ENCODE measurements around the gene KRT10. TPM values are rescaled to one million over a fixed set of nuclear protein-coding genes. Genes with fewer than 3 reads are reported as not detected.

KRT10 gene
- polyA plus RNA-seq, 12 donors, result 26.9 to 1,201 (median 45.0) TPM; not detected in 1

Other genes starting within 250 kb of the KRT10 start
- 100 to 1,000 TPM in 11 of 12 donors, not detected in 1; 112 to 222 (median 136) TPM for gene SMARCE1, start 174.8 kb downstream of the KRT10 start, polyA plus RNA-seq (ENCODE audit: insufficient read length in 12 of 12)
- 1 to 10 TPM in 1 of 12 donors, under 1 TPM in 7, not detected in 4; 0.07 to 1.0 (median 0.19) TPM for gene KRT222, start 157.4 kb downstream of the KRT10 start, polyA plus RNA-seq (ENCODE audit: insufficient read length in 12 of 12)
- gene KRT24, start 118.9 kb downstream of the KRT10 start, polyA plus RNA-seq (ENCODE audit: insufficient read length in 12 of 12), result under 1 TPM in 1 of 12 donors, not detected in 11; 0.21 TPM
- under 1 TPM in 4 of 12 donors, not detected in 8; 0.15 to 0.33 (median 0.21) TPM for gene KRT25, start 67.3 kb downstream of the KRT10 start, polyA plus RNA-seq (ENCODE audit: insufficient read length in 12 of 12)
- gene KRT26, start 50.4 kb downstream of the KRT10 start, polyA plus RNA-seq (ENCODE audit: insufficient read length in 12 of 12), result not detected
- not detected for gene KRT27, start 40.1 kb downstream of the KRT10 start, polyA plus RNA-seq (ENCODE audit: insufficient read length in 12 of 12)
- gene KRT28, start 22.7 kb downstream of the KRT10 start, polyA plus RNA-seq (ENCODE audit: insufficient read length in 12 of 12), result not detected
- 1 to 10 TPM in 1 of 12 donors, under 1 TPM in 6, not detected in 5; 0.07 to 2.8 (median 0.31) TPM for gene KRT12, start 44.6 kb upstream of the KRT10 start, polyA plus RNA-seq (ENCODE audit: insufficient read length in 12 of 12)
- gene KRT20, start 62.6 kb upstream of the KRT10 start, polyA plus RNA-seq (ENCODE audit: insufficient read length in 12 of 12), result 1 to 10 TPM in 1 of 12 donors, under 1 TPM in 4, not detected in 7; 0.07 to 1.9 (median 0.22) TPM
- gene KRT23, start 115.0 kb upstream of the KRT10 start, polyA plus RNA-seq (ENCODE audit: insufficient read length in 12 of 12), result 10 to 100 TPM in 3 of 12 donors, under 1 TPM in 6, not detected in 3; 0.12 to 25.1 (median 0.44) TPM
- 10 to 100 TPM in 1 of 12 donors, 1 to 10 TPM in 9, not detected in 2; 2.3 to 12.3 (median 6.3) TPM for gene KRT39, start 144.3 kb upstream of the KRT10 start, polyA plus RNA-seq (ENCODE audit: insufficient read length in 12 of 12)
- gene KRT40, start 161.7 kb upstream of the KRT10 start, polyA plus RNA-seq (ENCODE audit: insufficient read length in 12 of 12), result 10 to 100 TPM in 5 of 12 donors, 1 to 10 TPM in 5, not detected in 2; 3.1 to 16.4 (median 11.0) TPM
- not detected for gene KRTAP3-3, start 171.6 kb upstream of the KRT10 start, polyA plus RNA-seq (ENCODE audit: insufficient read length in 12 of 12)
- gene KRTAP3-2, start 177.3 kb upstream of the KRT10 start, polyA plus RNA-seq (ENCODE audit: insufficient read length in 12 of 12), result 1 to 10 TPM in 4 of 12 donors, under 1 TPM in 5, not detected in 3; 0.22 to 1.4 (median 0.86) TPM
- not detected for gene KRTAP3-1, start 186.5 kb upstream of the KRT10 start, polyA plus RNA-seq (ENCODE audit: insufficient read length in 12 of 12)
- gene KRTAP1-5, start 204.6 kb upstream of the KRT10 start, polyA plus RNA-seq (ENCODE audit: insufficient read length in 12 of 12), result not detected
- not detected for gene KRTAP1-4, start 207.6 kb upstream of the KRT10 start, polyA plus RNA-seq (ENCODE audit: insufficient read length in 12 of 12)
- gene KRTAP1-3, start 212.3 kb upstream of the KRT10 start, polyA plus RNA-seq (ENCODE audit: insufficient read length in 12 of 12), result not detected
- not detected for gene KRTAP1-1, start 218.8 kb upstream of the KRT10 start, polyA plus RNA-seq (ENCODE audit: insufficient read length in 12 of 12)
- not detected for gene KRTAP2-1, start 224.7 kb upstream of the KRT10 start, polyA plus RNA-seq (ENCODE audit: insufficient read length in 12 of 12)
- not detected for gene KRTAP2-2, start 232.6 kb upstream of the KRT10 start, polyA plus RNA-seq (ENCODE audit: insufficient read length in 12 of 12)
- gene KRTAP2-3, start 237.5 kb upstream of the KRT10 start, polyA plus RNA-seq (ENCODE audit: insufficient read length in 12 of 12), result under 1 TPM in 2 of 12 donors, not detected in 10; 0.49 to 0.57 TPM
- gene KRTAP2-4, start 243.3 kb upstream of the KRT10 start, polyA plus RNA-seq (ENCODE audit: insufficient read length in 12 of 12), result not detected